Tibial nerve (tissue), 4 donors: ENCODE data around the gene NTM. TPM values are rescaled to one million over a fixed set of nuclear protein-coding genes. Genes with fewer than 3 reads are reported as not detected.

Experiments used
- DNase-seq, 2 donors: peaks; one replicate each; pipeline ENCODE4 v3.0.0-alpha.2; 2019; ENCODE audit warnings: low spot score in 2 of 2
- H3K27ac ChIP-seq, 4 donors: fragments of 200-600 bp; sonication (generic) in 3 of 4; one replicate each; pipeline ENCODE4 v1.5.1; 2017 to 2019; ENCODE audit warnings: mild to moderate bottlenecking in 1 of 4
- H3K27me3 ChIP-seq, 2 donors: fragments of 200-600 bp; sonication (generic) in 1 of 2; one replicate each; pipeline versions ENCODE4 v1.5.1 to v1.6.0; 2017 to 2019
- H3K36me3 ChIP-seq, 3 donors: fragments of 200-600 bp; sonication (generic); one replicate each; pipeline ENCODE4 v1.5.1; 2018 to 2019
- H3K4me1 ChIP-seq, 4 donors: fragments of 200-600 bp; sonication (generic) in 3 of 4; one replicate each; pipeline ENCODE4 v1.5.1; 2017 to 2019
- H3K4me3 ChIP-seq, 4 donors: fragments of 200-600 bp; sonication (generic) in 3 of 4; one replicate each; pipeline ENCODE4 v1.5.1; 2017 to 2019; ENCODE audit warnings: mild to moderate bottlenecking in 1 of 4, moderate library complexity in 1 of 4
- H3K9me3 ChIP-seq, 4 donors: fragments of 200-600 bp; sonication (generic) in 3 of 4; one replicate each; pipeline ENCODE4 v1.5.1; 2017 to 2019
- CTCF ChIP-seq, 5 experiments: fragments of 200-600 bp in 3 of 5; fragments of 450-650 bp in 2 of 5; sonication (generic) in 3 of 5; IDR thresholded peaks; one replicate each; pipeline ENCODE4 v1.5.1; 2016 to 2019; ENCODE audit warnings: antibody characterized with exemption in 5 of 5, mild to moderate bottlenecking in 3 of 5, moderate library complexity in 2 of 5
- EP300 ChIP-seq, 2 donors: sonication (generic); formaldehyde crosslinking; IDR thresholded peaks; one replicate each; pipeline ENCODE4 v1.6.1; 2017; ENCODE audit warnings: antibody characterized with exemption in 2 of 2, mild to moderate bottlenecking in 1 of 2
- POLR2A ChIP-seq, 2 donors: fragments of 450-650 bp; IDR thresholded peaks; one replicate each; pipeline ENCODE4 v1.6.1; 2017; ENCODE audit warnings: antibody characterized with exemption in 2 of 2, mild to moderate bottlenecking in 2 of 2, moderate library complexity in 2 of 2
- WGBS, 2 donors: methylation state at CpG; one replicate each; pipeline ENCODE4 v1.1.5; 2018; 5-methylcytosine and 5-hydroxymethylcytosine counted together
- total RNA-seq, 4 donors: library from RNA; depleted of rRNA; stranded (reverse); fragments of >200 nt; gene quantifications; one replicate each; pipeline ENCODE4 v1.1.0, GENCODE V29; 2016

Gene NTM
- total RNA-seq, 4 donors from 2014 or later = 3.7 to 11.4 (median 10.8) TPM

GRCh38 chr11:131468565-131468964 lies 98.2 kb downstream of the NTM start:
- H3K27me3 ChIP-seq = peaks cover 0 to 23% of the 10 kb centered on the region in 2 donors
- H3K4me1 ChIP-seq = no peaks in the 10 kb centered on the region
- no peak overlapping the region for H3K4me3 ChIP-seq
- TF ChIP-seq POLR2A (IDR thresholded peaks at IDR 0.05) (no peak), CTCF (IDR thresholded peaks at IDR 0.05) (no peak), EP300 (IDR thresholded peaks at IDR 0.05) (no peak)
- DNase-seq = no peak
- no peaks in the 10 kb centered on the region for H3K36me3 ChIP-seq
- 32 to 36% methylated on average over 2 of the region's 2 CpGs for WGBS, 2 donors
- H3K27ac ChIP-seq = no peak overlapping the region
- no peaks in the 10 kb centered on the region for H3K9me3 ChIP-seq

GRCh38 chr11:131470216-131470925 lies 100.0 kb downstream of the NTM start:
- no peak for TF ChIP-seq EP300 (IDR thresholded peaks at IDR 0.05)
- no peak for TF ChIP-seq POLR2A (IDR thresholded peaks at IDR 0.05)
- no peak for TF ChIP-seq CTCF (IDR thresholded peaks at IDR 0.05)
- Histone ChIP-seq H3K27me3 (peaks cover 0 to 14% of the 10 kb centered on the region in 2 donors), H3K4me3 (no peak overlapping the region), H3K4me1 (no peaks in the 10 kb centered on the region), H3K36me3 (no peaks in the 10 kb centered on the region), H3K27ac (no peak overlapping the region), H3K9me3 (no peaks in the 10 kb centered on the region)
- DNase-seq = no peak
- 45 to 57% methylated on average over 6 of the region's 6 CpGs for WGBS, 2 donors

- H3K27me3 ChIP-seq = peaks cover 0 to 14% of the 10 kb centered on the region in 2 donors
- H3K36me3 ChIP-seq = no peaks in the 10 kb centered on the region
- TF ChIP-seq EP300 (IDR thresholded peaks at IDR 0.05) (no peak), POLR2A (IDR thresholded peaks at IDR 0.05) (no peak), CTCF (IDR thresholded peaks at IDR 0.05) (no peak)
- DNase-seq = no peak
- no peak overlapping the region for H3K27ac ChIP-seq
- no peak overlapping the region for H3K4me3 ChIP-seq
- 35 to 36% methylated on average over 3 of the region's 3 CpGs for WGBS, 2 donors
- H3K9me3 ChIP-seq = no peaks in the 10 kb centered on the region
- no peaks in the 10 kb centered on the region for H3K4me1 ChIP-seq
Measured at GRCh38 chr11:131471976-131472375, 101.6 kb downstream of the NTM start.

GRCh38 chr11:131474947-131475346 lies 104.5 kb downstream of the NTM start:
- Histone ChIP-seq H3K36me3 (no peaks in the 10 kb centered on the region), H3K9me3 (no peaks in the 10 kb centered on the region), H3K4me1 (no peaks in the 10 kb centered on the region), H3K4me3 (no peak overlapping the region), H3K27ac (no peak overlapping the region), H3K27me3 (peaks cover 0 to 14% of the 10 kb centered on the region in 2 donors)
- TF ChIP-seq CTCF (IDR thresholded peaks at IDR 0.05) = no peak
- TF ChIP-seq POLR2A (IDR thresholded peaks at IDR 0.05) = no peak
- no peak for TF ChIP-seq EP300 (IDR thresholded peaks at IDR 0.05)
- no peak for DNase-seq
- WGBS, 2 donors = 42 to 53% methylated on average over 1 of the region's 1 CpG

GRCh38 chr11:131476266-131476665 lies 105.9 kb downstream of the NTM start:
- TF ChIP-seq CTCF (IDR thresholded peaks at IDR 0.05) = no peak
- TF ChIP-seq EP300 (IDR thresholded peaks at IDR 0.05) = no peak
- no peak for TF ChIP-seq POLR2A (IDR thresholded peaks at IDR 0.05)
- H3K4me1 ChIP-seq = no peaks in the 10 kb centered on the region
- no peak overlapping the region for H3K27ac ChIP-seq
- H3K36me3 ChIP-seq = no peaks in the 10 kb centered on the region
- no peaks in the 10 kb centered on the region for H3K9me3 ChIP-seq
- 29 to 60% methylated on average over 2 of the region's 2 CpGs for WGBS, 2 donors
- no peak overlapping the region for H3K4me3 ChIP-seq
- peaks cover 0 to under 1% of the 10 kb centered on the region in 2 donors for H3K27me3 ChIP-seq
- DNase-seq = no peak
